Measurements from ENCODE around the gene GABRE. TPM values are rescaled to one million over a fixed set of nuclear protein-coding genes. Genes with fewer than 3 reads are reported as not detected.
A peak's percentile ranks its signal among the peaks of the same experiment; 100 is the strongest.

GABRE gene
- total and polyA plus RNA-seq, 2 experiments from 2014 or later, result 19.4 to 20.8 TPM

- in situ Hi-C loops (cut with MboI), result no loop called here
Observed at GRCh38 chrX:151970661-151971060, 3.8 kb downstream of the GABRE start.

GRCh38 chrX:151970027-151970426 is 4.4 kb downstream of the GABRE start:
- peaks cover 45% of the 10 kb centered on the region for H3K79me2 ChIP-seq (ENCODE audit: insufficient read depth)
- H3F3A ChIP-seq (ENCODE audit: insufficient read depth), result peaks cover 11% of the 10 kb centered on the region; the same call in 1 of the 2 replicates
- peak overlapping the region; percentile 94; the same call in 1 of the 2 replicates for H3K4me3 ChIP-seq
- H3K27me3 ChIP-seq (replicated peaks; ENCODE audit: insufficient read depth), result no peaks in the 10 kb centered on the region
- H3K9me2 ChIP-seq (ENCODE audit: insufficient read depth), result no peaks in the 10 kb centered on the region
- in situ Hi-C loops (cut with MboI), result no loop called here
- TF ChIP-seq EZH2phosphoT487 (IDR thresholded peaks at IDR 0.05; ENCODE audit: insufficient read depth, low read depth) (no peak), EZH2 (IDR thresholded peaks at IDR 0.05; ENCODE audit: insufficient read depth, poor library complexity, severe bottlenecking) (no peak)
- no peaks in the 10 kb centered on the region for H3K9me3 ChIP-seq (ENCODE audit: low read depth)
- peaks cover 13% of the 10 kb centered on the region for H3K4me1 ChIP-seq (ENCODE audit: insufficient read depth)
- no peak for DNase-seq
- H3K27ac ChIP-seq, result peak overlapping the region; percentile 67
- WGBS, 2 experiments (ENCODE audit: low coverage in 1 of 2, low lambda C conversion rate in 2 of 2, missing lambda C conversion rate in 2 of 2), result 77 to 95% methylated on average over 5 to 6 of the region's 7 CpGs
- peaks cover 34% of the 10 kb centered on the region for H3K36me3 ChIP-seq (ENCODE audit: low read depth)
- peak overlapping the region; percentile 42 for H3K4me2 ChIP-seq (ENCODE audit: unreplicated experiment)
- H2AFZ ChIP-seq, result no peak overlapping the region
- no peaks in the 10 kb centered on the region for H4K20me1 ChIP-seq (ENCODE audit: insufficient read depth)
- H3K9ac ChIP-seq, result peak overlapping the region; percentile 47

More at GRCh38 chrX:151970661-151971060, 3.8 kb downstream of the GABRE start:
- no peaks in the 10 kb centered on the region for H3K9me2 ChIP-seq (ENCODE audit: insufficient read depth)
- H3K9ac ChIP-seq, result peak overlapping the region; percentile 47
- H3K27me3 ChIP-seq (replicated peaks; ENCODE audit: insufficient read depth), result no peaks in the 10 kb centered on the region
- H3K4me3 ChIP-seq, result peak overlapping the region; percentile 94
- 1% methylated on average over 5 to 6 of the region's 6 CpGs for WGBS, 2 experiments (ENCODE audit: low coverage in 1 of 2, low lambda C conversion rate in 2 of 2, missing lambda C conversion rate in 2 of 2)
- H3F3A ChIP-seq (ENCODE audit: insufficient read depth), result peaks cover 11% of the 10 kb centered on the region; the same call in 1 of the 2 replicates
- no peak for TF ChIP-seq EZH2 (IDR thresholded peaks at IDR 0.05; ENCODE audit: insufficient read depth, poor library complexity, severe bottlenecking)
- peak; percentile 84 for TF ChIP-seq EZH2phosphoT487 (IDR thresholded peaks at IDR 0.05; ENCODE audit: insufficient read depth, low read depth)
- peak overlapping the region; percentile 89 for H3K4me2 ChIP-seq (ENCODE audit: unreplicated experiment)
- no peak overlapping the region for H2AFZ ChIP-seq
- H3K27ac ChIP-seq, result peak overlapping the region; percentile 67
- H3K9me3 ChIP-seq (ENCODE audit: low read depth), result no peaks in the 10 kb centered on the region
- H3K4me1 ChIP-seq (ENCODE audit: insufficient read depth), result peaks cover 13% of the 10 kb centered on the region
- peak; percentile 92 for DNase-seq
- peaks cover 34% of the 10 kb centered on the region for H3K36me3 ChIP-seq (ENCODE audit: low read depth)
- H4K20me1 ChIP-seq (ENCODE audit: insufficient read depth), result no peaks in the 10 kb centered on the region
- H3K79me2 ChIP-seq (ENCODE audit: insufficient read depth), result peaks cover 45% of the 10 kb centered on the region

- H3F3A ChIP-seq (ENCODE audit: insufficient read depth), result peaks cover 8% of the 10 kb centered on the region; the same call in 1 of the 2 replicates
- peaks cover 10% of the 10 kb centered on the region for H3K4me1 ChIP-seq (ENCODE audit: insufficient read depth)
- TF ChIP-seq EZH2 (IDR thresholded peaks at IDR 0.05; ENCODE audit: insufficient read depth, poor library complexity, severe bottlenecking), result no peak
- TF ChIP-seq EZH2phosphoT487 (IDR thresholded peaks at IDR 0.05; ENCODE audit: insufficient read depth, low read depth), result no peak
- peaks cover 14% of the 10 kb centered on the region for H3K79me2 ChIP-seq (ENCODE audit: insufficient read depth)
- in situ Hi-C loops (cut with MboI), result no loop called here
- H2AFZ ChIP-seq, result no peak overlapping the region
- H3K9me3 ChIP-seq (ENCODE audit: low read depth), result no peaks in the 10 kb centered on the region
- H3K27me3 ChIP-seq (replicated peaks; ENCODE audit: insufficient read depth), result no peaks in the 10 kb centered on the region
- no peak overlapping the region for H3K27ac ChIP-seq
- no peak overlapping the region for H3K4me2 ChIP-seq (ENCODE audit: unreplicated experiment)
- H3K9ac ChIP-seq, result no peak overlapping the region
- 93 to 96% methylated on average over 6 of the region's 6 CpGs for WGBS, 2 experiments (ENCODE audit: low coverage in 1 of 2, low lambda C conversion rate in 2 of 2, missing lambda C conversion rate in 2 of 2)
- no peak for DNase-seq
- H3K9me2 ChIP-seq (ENCODE audit: insufficient read depth), result no peaks in the 10 kb centered on the region
- H3K36me3 ChIP-seq (ENCODE audit: low read depth), result peaks cover 34% of the 10 kb centered on the region
- H3K4me3 ChIP-seq, result no peak overlapping the region
- no peaks in the 10 kb centered on the region for H4K20me1 ChIP-seq (ENCODE audit: insufficient read depth)
Observed at GRCh38 chrX:151966236-151966635, 8.2 kb downstream of the GABRE start.

- Histone ChIP-seq H3K9me2 (ENCODE audit: insufficient read depth) (no peaks in the 10 kb centered on the region), H3K27ac (no peak overlapping the region), H3K9me3 (ENCODE audit: low read depth) (no peaks in the 10 kb centered on the region), H3K36me3 (ENCODE audit: low read depth) (peaks cover 16% of the 10 kb centered on the region), H3K27me3 (replicated peaks; ENCODE audit: insufficient read depth) (no peaks in the 10 kb centered on the region), H2AFZ (no peak overlapping the region), H3K4me3 (no peak overlapping the region), H3K4me1 (ENCODE audit: insufficient read depth) (no peaks in the 10 kb centered on the region), H3K79me2 (ENCODE audit: insufficient read depth) (no peaks in the 10 kb centered on the region), H4K20me1 (ENCODE audit: insufficient read depth) (no peaks in the 10 kb centered on the region), H3K9ac (no peak overlapping the region), H3F3A (ENCODE audit: insufficient read depth) (no peaks in the 10 kb centered on the region), H3K4me2 (ENCODE audit: unreplicated experiment) (no peak overlapping the region)
- TF ChIP-seq EZH2phosphoT487 (IDR thresholded peaks at IDR 0.05; ENCODE audit: insufficient read depth, low read depth) (no peak), EZH2 (IDR thresholded peaks at IDR 0.05; ENCODE audit: insufficient read depth, poor library complexity, severe bottlenecking) (no peak)
- in situ Hi-C loops (cut with MboI), result no loop called here
- 97% methylated on average over 4 of the region's 5 CpGs for whole genome bisulfite sequencing, 2 experiments (ENCODE audit: low coverage in 1 of 2, low lambda C conversion rate in 2 of 2, missing lambda C conversion rate in 2 of 2)
- no peak for DNase-seq
Observed at GRCh38 chrX:151962034-151962433, 12.4 kb downstream of the GABRE start.

All from GM23248 (cell line).